ENCODE measurements around the gene RASGRF2.

Gene RASGRF2

GRCh38 chr5:81209386-81209785 is 249.2 kb downstream of the RASGRF2 start:
- DNase-seq (ENCODE audit: low spot score) = no peak

- no peak for DNase-seq (ENCODE audit: low spot score)
Measured at GRCh38 chr5:81209869-81210493, 249.8 kb downstream of the RASGRF2 start.

DNA sequence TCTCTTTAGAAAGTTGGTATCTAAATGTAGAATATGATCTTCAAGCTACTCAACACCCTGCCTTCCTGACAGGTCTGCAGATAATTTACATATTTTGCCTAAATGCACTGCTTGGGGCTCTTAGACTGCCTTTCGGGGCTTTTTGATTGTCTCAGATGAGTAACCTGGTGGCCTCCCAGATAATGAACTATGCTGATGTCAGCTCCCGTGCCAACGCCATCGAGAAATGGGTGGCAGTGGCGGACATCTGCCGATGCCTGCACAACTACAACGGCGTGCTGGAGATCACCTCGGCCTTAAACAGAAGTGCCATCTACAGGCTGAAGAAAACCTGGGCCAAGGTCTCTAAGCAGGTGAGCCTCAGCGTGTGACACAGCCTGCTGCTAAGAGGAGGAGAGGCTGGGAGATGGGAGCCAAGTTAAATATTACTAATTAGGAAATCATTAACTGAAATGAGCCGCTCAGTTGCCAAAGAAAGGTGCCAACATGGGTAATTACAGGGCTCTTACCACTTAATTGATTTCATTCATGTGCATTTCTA is 252.1 kb downstream of the RASGRF2 start:
- no peak for DNase-seq (ENCODE audit: low spot score)

DNA sequence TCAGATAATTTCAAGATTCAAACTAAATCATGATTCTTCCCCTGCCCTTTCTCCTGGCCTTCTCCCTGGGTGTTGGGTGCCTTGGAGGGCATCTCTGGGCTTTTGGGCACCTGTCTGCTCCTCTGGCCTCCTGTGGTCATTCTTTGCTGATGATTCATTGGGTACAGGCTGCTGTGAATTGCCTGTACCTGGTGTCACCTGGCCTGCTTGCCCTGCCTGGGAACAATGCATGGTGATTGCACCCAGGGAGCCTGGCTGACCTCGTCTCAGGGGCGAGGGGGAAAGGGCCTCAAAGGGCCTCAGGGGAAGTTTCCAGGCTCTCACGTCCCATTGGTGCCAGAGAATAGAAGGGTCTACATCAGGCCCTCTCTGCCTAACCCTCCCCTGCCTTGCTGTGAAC is 252.9 kb downstream of the RASGRF2 start:
- DNase-seq (ENCODE audit: low spot score) = no peak

DNA sequence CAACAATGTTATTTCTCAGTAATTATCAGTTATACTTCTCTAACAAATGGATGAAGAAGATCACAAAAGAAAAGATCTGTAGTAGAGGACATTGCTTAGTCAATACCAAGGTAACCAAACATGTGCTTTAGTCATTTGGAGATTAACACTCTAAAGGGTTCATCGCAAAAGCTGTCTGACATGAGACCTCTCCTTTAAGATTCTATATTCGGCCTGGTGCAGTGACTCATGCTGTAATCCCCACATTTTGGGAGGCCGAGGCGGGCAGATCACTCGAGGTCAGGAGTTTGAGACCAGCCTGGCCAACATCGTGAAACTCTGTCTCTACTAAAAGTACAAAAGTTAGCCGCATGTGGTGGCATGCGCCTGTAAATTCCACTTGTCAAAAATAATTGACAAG is 254.7 kb downstream of the RASGRF2 start:
- DNase-seq (ENCODE audit: low spot score) = no peak

DNA sequence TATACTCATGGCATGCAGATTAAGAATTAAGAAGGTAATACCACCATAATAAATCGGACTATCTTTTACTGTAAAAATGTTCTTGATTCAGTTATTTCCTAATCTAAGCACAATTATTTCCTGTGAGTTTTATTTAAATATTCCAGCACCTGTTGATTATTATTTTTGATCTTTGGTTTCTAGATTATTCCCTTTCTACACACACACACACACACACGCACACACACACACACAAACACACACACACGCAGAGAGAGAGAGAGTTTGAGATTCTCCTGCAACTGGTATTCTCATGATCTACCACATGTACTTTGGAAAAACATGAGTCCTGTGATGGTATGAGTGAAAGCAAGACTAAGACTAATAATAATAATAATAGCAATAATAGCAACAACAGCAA is 256.0 kb downstream of the RASGRF2 start:
- DNase-seq (ENCODE audit: low spot score) = no peak

GRCh38 chr5:81219389-81219788 is 259.2 kb downstream of the RASGRF2 start:
- no peak for DNase-seq (ENCODE audit: low spot score)

- DNase-seq (ENCODE audit: low spot score) = no peak
Measured at GRCh38 chr5:81222285-81222684, 262.1 kb downstream of the RASGRF2 start.

- no peak for DNase-seq (ENCODE audit: low spot score)
Measured at GRCh38 chr5:81225463-81225862, 265.3 kb downstream of the RASGRF2 start.

DNA sequence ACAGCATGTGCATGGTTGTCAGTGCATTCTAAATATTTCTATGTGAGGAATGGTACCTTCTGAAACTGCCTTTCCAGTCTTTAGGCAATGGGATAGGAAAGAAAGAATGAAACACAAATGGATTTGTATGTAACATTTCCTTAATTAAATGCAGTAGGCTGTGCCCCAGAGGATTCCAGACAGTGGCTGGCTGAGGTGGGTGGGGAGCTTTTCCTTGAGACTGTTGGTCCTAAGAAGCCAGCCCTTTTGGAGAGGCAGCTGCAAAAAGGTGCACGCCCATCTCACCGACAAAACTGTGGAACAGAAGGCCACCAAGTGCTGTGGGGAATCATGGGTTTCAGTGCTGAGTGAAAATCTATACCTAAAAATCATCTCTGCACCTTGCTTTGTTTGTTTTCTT is 266.1 kb downstream of the RASGRF2 start:
- no peak for DNase-seq (ENCODE audit: low spot score)

DNA sequence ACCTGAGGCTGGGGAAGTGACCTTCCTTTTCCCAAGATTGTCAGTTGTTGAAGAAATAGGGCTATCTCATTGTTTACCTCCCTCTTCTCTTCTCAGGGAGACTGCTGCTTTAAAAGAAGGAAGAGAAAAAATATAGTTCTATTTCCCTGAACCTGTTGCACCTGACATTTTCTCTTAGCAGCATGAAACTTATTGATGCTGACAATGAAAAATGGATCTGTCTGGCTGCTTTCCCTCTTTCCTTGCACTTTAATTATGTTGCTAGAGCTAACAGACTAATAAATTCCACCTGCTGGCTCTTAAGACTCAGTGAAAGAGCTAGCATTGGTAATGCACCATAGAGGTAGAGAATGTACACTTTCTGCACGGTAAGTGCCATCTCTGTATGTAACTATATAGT is 266.8 kb downstream of the RASGRF2 start:
- DNase-seq (ENCODE audit: low spot score) = no peak

GRCh38 chr5:81228084-81228483 is 267.9 kb downstream of the RASGRF2 start:
- no peak for DNase-seq (ENCODE audit: low spot score)

DNA sequence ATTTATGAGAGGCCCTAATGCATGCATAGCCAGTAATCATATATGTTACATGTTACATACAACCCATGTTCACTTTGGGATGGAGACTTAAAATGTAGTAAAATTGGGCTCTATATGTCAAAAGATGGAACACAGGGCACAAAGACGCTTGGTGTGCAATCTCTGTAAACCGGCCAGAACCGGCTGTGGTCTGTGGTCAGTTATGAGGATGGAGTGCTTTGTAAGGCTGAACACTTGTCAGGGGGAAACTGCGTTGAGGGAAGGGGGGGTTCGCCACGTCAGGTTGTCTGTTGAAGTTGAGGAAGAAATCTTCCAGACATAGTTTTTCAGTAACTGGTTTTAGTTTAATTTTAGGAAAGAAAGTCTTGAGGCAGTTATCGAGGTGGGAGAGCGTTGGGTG is 270.3 kb downstream of the RASGRF2 start:
- DNase-seq (ENCODE audit: low spot score) = no peak

GRCh38 chr5:81232464-81233079 is 272.4 kb downstream of the RASGRF2 start:
- DNase-seq (ENCODE audit: low spot score) = no peak

- DNase-seq (ENCODE audit: low spot score) = peak; percentile 79
Measured at GRCh38 chr5:81233080-81233634, 273.0 kb downstream of the RASGRF2 start, which contains the start of gene CKMT2. CKMT2 (plus strand) TSS chr5:81233322; CDS start chr5:81251133, 17,811 bp downstream.

DNA sequence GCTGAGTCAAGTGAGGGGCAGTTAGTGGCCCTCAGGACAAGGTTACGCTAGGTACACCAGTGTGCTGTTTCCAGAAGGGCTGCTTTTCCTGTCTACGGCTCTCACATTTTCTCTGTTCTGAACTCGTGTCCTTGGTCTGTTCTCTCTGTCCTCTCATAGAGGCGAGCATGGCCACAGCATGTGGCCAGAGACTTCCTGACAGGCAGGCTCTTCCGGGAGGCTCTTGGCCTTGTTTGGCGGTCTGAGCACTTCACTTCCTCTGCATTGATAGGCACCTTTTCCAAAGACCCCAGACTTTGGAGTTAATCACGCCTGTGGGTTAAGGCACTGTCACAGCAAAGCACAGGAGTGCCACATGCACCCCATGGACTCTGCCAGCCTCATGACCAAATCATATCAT is 274.1 kb downstream of the RASGRF2 start:
- DNase-seq (ENCODE audit: low spot score) = no peak

DNA sequence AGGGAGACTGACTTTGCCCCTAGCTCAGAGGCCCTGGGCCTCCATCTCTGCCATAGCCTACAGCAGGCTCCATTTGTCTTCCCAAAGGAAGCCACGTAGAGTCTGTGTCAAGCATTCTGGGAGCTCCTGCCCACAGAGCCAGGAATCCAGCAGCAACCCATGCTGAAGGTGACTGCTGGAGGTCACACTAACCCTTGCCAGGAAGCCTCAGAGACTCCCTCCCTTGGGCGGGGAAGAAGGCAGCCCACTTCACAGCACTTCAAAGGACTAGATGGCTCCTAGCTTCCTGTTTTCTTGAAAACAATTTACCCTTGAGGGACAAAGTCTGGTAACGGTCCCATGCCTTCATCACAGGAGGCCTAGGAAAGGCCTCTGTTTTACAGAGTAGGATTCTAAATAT is 274.6 kb downstream of the RASGRF2 start:
- no peak for DNase-seq (ENCODE audit: low spot score)

DNA sequence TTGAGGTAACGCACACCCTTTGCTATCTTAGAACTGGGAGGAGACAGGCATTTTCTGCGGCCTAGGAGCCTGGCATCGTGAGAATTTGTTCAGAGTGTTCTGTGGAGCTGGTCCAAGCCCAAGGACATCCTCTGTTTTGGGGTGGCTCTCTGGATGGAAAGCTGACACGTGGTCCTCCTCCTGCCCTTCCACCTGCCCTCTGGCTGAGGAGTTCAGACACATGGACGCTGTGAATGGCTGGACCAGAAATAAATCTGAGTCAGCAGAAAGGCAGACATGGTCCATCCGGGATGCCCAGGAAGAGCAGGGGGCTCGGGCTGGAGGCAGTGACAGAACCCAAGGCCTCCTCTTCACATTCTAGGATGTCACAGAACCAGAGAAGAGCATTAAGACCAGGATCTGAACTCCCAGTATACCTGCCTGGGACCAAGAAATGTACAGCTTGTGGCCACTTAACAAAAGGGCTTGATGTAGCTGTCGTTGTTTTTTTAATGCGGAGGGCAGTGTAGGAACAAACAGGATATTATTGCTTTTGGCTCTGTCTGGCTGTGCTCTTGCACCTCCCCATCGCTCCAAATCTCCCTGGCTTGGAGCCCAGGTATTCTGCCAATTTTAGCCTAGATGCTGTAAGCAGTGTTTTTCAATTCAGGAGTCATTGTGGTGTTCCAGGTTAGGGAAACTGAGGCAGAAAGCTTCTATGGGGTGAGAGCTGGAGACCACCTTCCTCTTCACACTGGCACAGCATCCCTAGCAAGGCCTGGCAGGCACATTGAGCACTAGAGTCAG is 275.3 kb downstream of the RASGRF2 start:
- DNase-seq (ENCODE audit: low spot score) = no peak

- no peak for DNase-seq (ENCODE audit: low spot score)
Measured at GRCh38 chr5:81238460-81238859, 278.3 kb downstream of the RASGRF2 start.

DNA sequence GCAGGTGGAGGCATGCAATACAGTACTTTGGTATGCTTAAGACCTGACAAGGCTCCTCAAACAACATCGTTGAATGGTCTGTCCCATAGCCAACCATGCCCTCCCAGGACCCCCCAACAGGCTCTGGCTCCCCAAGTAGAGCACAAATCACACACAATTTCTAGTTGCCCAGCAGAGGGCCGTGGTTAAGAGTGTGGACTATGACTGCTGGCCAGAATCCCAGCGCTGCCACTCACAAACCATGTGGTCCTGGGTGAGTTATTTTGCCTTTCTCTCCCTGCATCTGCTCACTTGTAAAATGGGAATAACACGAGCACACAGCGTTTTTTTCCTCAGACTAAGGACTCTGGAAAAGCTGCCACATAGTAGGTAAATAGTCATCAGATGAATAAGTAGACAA is 279.4 kb downstream of the RASGRF2 start:
- no peak for DNase-seq (ENCODE audit: low spot score)

DNA sequence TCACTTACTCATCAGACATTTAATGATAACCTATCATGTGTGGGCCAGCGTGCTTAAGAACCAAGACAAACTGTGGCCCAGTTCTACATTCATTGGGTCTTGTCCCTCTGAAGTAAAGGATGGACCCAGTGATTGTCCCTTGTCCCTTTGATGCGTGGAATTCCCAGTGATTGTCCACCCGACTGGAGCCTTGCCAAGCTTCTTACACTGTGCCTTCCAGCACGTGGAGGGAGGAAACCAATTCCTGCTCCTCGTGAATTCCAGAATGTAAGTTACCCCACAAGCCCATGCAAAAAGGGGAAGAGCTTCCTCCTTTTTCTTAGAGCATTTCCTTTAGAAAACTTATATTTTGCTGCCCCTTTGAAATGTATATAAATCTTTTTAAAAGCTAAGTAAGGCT is 280.8 kb downstream of the RASGRF2 start:
- DNase-seq (ENCODE audit: low spot score) = no peak

- DNase-seq (ENCODE audit: low spot score) = no peak
Measured at GRCh38 chr5:81241961-81242648, 281.9 kb downstream of the RASGRF2 start.
